ENCODE data around the gene ATG2A.

The ATG2A gene

GRCh38 chr11:64923151-64923661, 6.2 kb upstream of the ATG2A start:
- no peak overlapping the region for H3K4me3 ChIP-seq (ENCODE audit: low read depth, low read length)
- DNase-seq (ENCODE audit: low read depth), result no peak
- no peak for TF ChIP-seq CTCF (IDR thresholded peaks at IDR 0.05; ENCODE audit: low read depth, low read length)
- TF ChIP-seq, protein P1, sequence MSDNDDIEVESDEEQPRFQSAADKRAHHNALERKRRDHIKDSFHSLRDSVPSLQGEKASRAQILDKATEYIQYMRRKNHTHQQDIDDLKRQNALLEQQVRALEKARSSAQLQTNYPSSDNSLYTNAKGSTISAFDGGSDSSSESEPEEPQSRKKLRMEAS (IDR thresholded peaks at IDR 0.05; ENCODE audit: low read depth, low read length), result no peak
- no peak for TF ChIP-seq POLR2A (IDR thresholded peaks at IDR 0.05; ENCODE audit: extremely low read depth, insufficient read length)
- TF ChIP-seq MYC (IDR thresholded peaks at IDR 0.05; ENCODE audit: low read depth, low read length), result no peak

DNA sequence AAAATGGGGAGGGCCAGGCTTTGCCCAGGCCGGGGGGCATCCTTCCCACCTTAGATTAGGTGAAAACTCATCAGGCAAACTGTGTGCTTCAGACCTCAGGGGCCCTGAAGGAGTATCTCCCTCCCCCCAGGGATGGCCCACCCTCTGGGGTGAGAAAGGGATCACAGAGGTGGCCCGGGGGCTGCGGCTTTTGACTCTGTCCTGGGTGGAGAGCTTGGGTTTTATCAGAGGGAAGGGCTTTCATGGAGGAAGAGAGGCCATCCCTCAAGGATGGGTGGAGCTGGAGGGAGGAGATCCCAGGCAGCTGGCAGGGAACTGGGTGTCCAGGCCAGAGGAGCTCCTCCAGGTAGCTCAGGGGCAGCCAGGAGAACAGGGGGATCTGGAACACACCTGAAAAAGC, 4.4 kb upstream of the ATG2A start:
- no peak for DNase-seq (ENCODE audit: low read depth)
- H3K4me3 ChIP-seq (ENCODE audit: low read depth, low read length), result no peak overlapping the region
- TF ChIP-seq POLR2A (IDR thresholded peaks at IDR 0.05; ENCODE audit: extremely low read depth, insufficient read length) (no peak), MYC (IDR thresholded peaks at IDR 0.05; ENCODE audit: low read depth, low read length) (no peak), CTCF (IDR thresholded peaks at IDR 0.05; ENCODE audit: low read depth, low read length) (no peak)
- TF ChIP-seq, protein P1 (IDR thresholded peaks at IDR 0.05; ENCODE audit: low read depth, low read length), result no peak

DNA sequence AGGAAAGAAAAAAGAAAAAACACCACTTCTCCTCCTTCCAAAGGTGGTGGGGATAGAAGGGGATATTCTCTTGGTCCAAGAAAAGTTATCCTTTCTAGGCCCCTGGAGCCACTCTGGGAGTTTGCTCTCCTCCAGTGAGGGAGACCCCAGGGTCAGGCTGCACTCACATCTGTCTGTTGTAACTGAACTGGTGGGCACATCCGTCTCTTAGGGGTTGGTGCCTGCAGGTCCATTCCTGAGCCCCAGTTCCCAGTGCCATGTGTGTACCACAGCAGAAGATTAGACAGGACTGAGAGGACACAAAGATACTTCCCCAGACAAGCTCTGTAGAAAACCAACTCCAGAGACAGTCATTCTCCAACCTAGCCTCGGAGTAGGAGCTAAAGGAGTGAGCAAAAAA, 3.1 kb upstream of the ATG2A start:
- no peak for DNase-seq (ENCODE audit: low read depth)
- TF ChIP-seq, protein P1 (IDR thresholded peaks at IDR 0.05; ENCODE audit: low read depth, low read length), result no peak
- TF ChIP-seq CTCF (IDR thresholded peaks at IDR 0.05; ENCODE audit: low read depth, low read length) (no peak), POLR2A (IDR thresholded peaks at IDR 0.05; ENCODE audit: extremely low read depth, insufficient read length) (no peak), MYC (IDR thresholded peaks at IDR 0.05; ENCODE audit: low read depth, low read length) (no peak)
- H3K4me3 ChIP-seq (ENCODE audit: low read depth, low read length), result no peak overlapping the region

- TF ChIP-seq, protein P1 (IDR thresholded peaks at IDR 0.05; ENCODE audit: low read depth, low read length), result no peak
- no peak for TF ChIP-seq CTCF (IDR thresholded peaks at IDR 0.05; ENCODE audit: low read depth, low read length)
- no peak for TF ChIP-seq POLR2A (IDR thresholded peaks at IDR 0.05; ENCODE audit: extremely low read depth, insufficient read length)
- no peak for TF ChIP-seq MYC (IDR thresholded peaks at IDR 0.05; ENCODE audit: low read depth, low read length)
- DNase-seq (ENCODE audit: low read depth), result no peak
- no peak overlapping the region for H3K4me3 ChIP-seq (ENCODE audit: low read depth, low read length)
These were observed 2.6 kb upstream of the ATG2A start for GRCh38 chr11:64919627-64920026.

DNA sequence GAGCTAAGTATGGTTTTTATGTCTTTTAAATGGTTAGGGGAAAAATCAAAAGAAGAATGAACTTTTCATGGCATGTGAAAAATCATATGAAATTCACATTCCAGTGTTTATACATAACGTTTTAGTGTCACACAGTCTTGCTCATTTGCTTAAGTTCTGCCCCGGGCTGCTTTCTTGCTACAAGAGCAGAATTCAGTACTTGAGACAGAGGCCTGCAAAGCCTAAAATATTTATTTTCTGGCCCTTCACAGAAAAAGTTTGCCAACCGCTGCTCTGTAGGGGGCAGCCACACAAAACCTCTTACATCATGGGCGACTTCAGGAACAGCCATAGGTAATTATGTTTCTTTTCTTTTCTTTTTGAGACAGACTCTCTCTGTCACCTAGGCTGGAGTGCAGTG, 1.0 kb upstream of the ATG2A start:
- DNase-seq (ENCODE audit: low read depth), result peak; percentile 70
- H3K4me3 ChIP-seq (ENCODE audit: low read depth, low read length), result peak overlapping the region; percentile 67
- TF ChIP-seq POLR2A (IDR thresholded peaks at IDR 0.05; ENCODE audit: extremely low read depth, insufficient read length) (no peak), CTCF (IDR thresholded peaks at IDR 0.05; ENCODE audit: low read depth, low read length) (no peak), MYC (IDR thresholded peaks at IDR 0.05; ENCODE audit: low read depth, low read length) (no peak)
- TF ChIP-seq, protein P1 (IDR thresholded peaks at IDR 0.05; ENCODE audit: low read depth, low read length), result no peak

DNA sequence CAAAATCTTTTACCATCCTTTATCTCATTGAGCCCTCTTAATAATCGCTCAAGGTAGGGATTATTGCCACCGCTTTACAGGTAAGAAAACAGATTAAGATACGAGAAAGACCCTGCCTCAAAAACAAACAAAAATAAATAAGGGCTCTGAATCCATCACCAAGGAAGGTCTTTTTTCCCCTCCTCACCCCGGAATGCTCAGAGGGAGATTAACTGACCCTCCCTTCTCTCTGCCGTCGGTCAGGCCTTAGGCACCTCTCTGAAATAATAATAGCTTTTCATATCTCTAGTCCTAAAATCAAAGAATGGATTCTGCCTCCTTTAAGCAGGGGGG, 620 bp upstream of the ATG2A start:
- no peak for DNase-seq (ENCODE audit: low read depth)
- TF ChIP-seq, protein P1 (IDR thresholded peaks at IDR 0.05; ENCODE audit: low read depth, low read length), result no peak
- TF ChIP-seq POLR2A (IDR thresholded peaks at IDR 0.05; ENCODE audit: extremely low read depth, insufficient read length), result no peak
- TF ChIP-seq MYC (IDR thresholded peaks at IDR 0.05; ENCODE audit: low read depth, low read length), result no peak
- no peak for TF ChIP-seq CTCF (IDR thresholded peaks at IDR 0.05; ENCODE audit: low read depth, low read length)
- H3K4me3 ChIP-seq (ENCODE audit: low read depth, low read length), result peak overlapping the region; percentile 67
